CD4-positive, alpha-beta T cell treated with Interleukin-1 beta for 1 hour (primary cell): ENCODE measurements around the gene GMEB2.
"Not testable (repeated sequence)": the region's sequence is repeated elsewhere in the genome, so short reads cannot be mapped to it uniquely, and the experiment has no call there.

Source experiments
- DNase-seq, 2 donors: peaks; one replicate each; pipeline ENCODE4 v3.0.0-alpha.2; 2020 to 2022

The GMEB2 gene

GRCh38 chr20:63657260-63657936 lies 30.5 kb upstream of the GMEB2 start:
- no peak for DNase-seq

DNA sequence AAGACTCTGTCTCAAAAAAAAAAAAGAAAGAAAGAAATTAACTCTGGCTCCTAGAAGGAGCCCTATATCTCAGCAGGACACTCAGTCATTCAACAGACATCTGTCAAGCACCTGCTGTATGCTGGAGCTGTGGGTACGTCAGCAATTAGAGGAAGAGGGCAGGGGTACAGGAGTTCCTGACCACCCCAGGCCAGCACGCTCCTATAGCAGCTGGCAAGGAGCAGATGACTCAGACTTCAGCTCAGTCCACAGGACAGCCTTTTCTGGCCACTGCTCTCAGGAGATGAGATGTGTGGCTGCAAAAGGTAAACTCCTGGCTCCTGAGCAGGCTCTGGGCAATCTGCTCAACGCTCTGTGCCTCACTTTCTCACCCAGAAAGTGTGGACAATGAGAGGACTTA lies 29.6 kb upstream of the GMEB2 start:
- DNase-seq: no peak

GRCh38 chr20:63655249-63655648 lies 28.3 kb upstream of the GMEB2 start:
- DNase-seq: no peak

DNA sequence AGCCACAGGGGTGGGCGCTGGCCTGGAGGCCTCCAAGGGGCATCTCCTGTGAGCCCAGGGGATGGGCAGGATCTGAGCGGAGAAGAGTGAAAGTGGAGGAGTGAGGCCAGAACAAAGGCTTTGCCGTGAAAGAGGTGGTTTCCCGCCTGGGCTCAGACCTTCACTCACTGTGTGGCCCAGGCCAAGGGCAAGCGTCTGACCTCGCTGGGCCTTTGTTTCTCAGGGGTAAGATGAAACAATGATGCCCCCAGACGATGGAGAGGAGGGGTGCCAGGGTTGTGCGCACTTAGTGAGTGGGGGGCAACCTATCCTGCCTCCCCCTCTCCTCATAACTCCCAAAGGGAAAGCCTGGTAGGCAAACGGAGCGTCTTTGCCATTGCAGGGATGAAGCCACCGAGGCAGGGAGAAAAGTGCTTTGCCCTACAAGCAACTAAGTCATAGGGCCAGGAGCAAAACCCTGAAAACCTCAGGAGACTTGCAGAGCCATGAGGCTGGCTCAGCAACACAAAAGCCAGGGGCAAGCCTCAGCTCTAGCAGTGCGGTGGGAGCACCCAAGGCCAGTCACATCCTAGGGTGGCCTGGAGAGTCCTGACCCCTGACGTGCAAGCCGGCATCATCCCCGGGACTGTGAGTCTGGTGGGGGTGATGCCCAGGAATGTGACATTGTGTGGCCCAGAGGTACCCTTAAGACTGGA lies 27.2 kb upstream of the GMEB2 start:
- no peak for DNase-seq

- DNase-seq: peak; percentile 70 to 74
These were observed 26.4 kb upstream of the GMEB2 start, which contains the start of gene STMN3 for GRCh38 chr20:63653041-63653973. STMN3 (minus strand) TSS chr20:63653424; CDS start chr20:63653345, 79 bp downstream.

- DNase-seq: peak; percentile 38 to 49
These were observed 25.5 kb upstream of the GMEB2 start for GRCh38 chr20:63652192-63652980.

DNA sequence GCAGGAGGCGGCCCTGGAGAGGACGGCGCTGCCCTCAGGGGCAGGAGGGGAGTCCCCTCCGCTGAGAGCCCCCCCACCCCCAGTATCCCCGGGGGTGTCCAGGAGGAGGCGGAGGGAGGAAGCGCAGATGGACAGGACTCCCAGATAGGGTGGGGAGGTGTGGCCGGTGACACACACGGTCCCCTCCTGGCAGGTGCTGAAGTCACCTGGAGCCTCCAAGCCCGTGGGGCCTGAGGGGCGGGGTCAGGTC lies 25.0 kb upstream of the GMEB2 start:
- no peak for DNase-seq

GRCh38 chr20:63650486-63650885 lies 23.6 kb upstream of the GMEB2 start:
- DNase-seq: not testable (repeated sequence)

DNA sequence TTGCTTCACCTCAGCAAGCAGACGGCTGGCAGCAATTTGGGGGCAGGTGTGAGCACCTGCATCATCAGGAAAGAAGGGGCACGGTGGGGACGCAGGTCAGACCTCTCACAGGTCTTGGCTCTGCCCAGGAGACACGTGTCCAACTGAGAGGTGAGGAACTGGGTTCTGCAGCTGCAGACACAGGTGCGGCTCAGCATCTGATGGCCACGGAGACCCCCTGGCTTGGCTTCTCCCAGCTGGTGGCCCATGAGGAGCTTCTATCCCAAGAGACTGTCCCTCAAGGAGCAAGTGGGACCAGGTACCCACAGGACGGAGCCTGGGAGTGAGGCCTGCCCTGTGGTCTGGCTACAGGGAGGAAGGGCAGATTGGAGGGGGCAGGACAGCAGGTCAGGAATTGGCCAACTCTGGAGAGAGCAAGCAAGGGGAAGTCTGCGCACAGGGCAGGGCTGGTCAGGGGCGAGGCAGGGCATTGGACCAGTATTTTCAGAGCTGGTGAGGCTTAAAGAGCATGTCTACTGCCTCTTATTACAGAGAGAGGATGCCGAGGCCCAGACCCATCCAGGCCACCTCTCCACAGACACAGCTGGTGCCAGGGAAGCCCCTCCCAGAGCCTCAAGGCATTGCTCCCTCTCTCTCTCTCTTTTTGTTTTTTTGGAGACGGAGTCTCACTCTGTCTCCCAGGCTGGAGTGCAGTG lies 22.1 kb upstream of the GMEB2 start:
- DNase-seq: no peak

- no peak for DNase-seq
These were observed 21.3 kb upstream of the GMEB2 start for GRCh38 chr20:63648190-63648589.

DNA sequence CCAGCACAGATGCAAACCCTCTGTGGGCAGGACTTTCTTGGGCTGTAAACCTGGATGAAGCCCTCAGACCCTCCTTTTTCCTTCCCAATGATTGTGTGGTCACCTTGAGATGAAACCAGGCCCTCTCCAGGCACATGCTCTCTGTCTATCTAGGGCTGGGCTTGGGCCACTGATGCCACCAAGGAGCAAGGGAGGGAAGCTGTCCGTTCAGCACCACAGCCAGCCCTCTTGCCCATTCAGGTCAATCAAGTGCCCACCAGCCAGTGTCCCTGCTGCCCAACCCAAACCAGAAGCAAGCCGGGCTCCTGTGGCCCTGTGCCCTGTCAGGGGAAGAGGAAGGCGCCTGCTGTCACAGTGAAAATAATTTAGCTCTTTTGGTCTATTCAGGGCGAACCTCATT lies 18.3 kb upstream of the GMEB2 start:
- no peak for DNase-seq

GRCh38 chr20:63643946-63644345 lies 17.0 kb upstream of the GMEB2 start:
- DNase-seq: no peak

DNA sequence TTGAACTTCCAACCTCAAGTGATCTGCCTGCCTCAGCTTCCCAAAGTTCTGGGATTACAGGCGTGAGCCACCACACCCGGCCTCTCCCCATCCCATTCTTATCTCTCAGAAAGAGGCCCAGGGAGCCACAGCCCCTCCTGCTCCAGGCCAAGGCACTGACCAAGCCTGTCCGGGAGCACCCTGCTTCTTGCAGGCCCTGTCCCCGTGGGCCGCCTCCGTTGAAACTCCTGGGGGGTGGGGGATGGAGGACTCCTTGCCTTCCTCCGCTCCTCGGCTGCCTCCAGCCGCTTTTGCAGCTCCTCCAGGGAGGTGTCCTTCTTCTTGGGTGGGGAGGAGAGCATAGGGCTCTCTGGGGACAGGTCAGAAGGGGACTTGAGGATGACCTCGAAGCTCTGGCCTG lies 16.6 kb upstream of the GMEB2 start:
- DNase-seq: no peak

DNA sequence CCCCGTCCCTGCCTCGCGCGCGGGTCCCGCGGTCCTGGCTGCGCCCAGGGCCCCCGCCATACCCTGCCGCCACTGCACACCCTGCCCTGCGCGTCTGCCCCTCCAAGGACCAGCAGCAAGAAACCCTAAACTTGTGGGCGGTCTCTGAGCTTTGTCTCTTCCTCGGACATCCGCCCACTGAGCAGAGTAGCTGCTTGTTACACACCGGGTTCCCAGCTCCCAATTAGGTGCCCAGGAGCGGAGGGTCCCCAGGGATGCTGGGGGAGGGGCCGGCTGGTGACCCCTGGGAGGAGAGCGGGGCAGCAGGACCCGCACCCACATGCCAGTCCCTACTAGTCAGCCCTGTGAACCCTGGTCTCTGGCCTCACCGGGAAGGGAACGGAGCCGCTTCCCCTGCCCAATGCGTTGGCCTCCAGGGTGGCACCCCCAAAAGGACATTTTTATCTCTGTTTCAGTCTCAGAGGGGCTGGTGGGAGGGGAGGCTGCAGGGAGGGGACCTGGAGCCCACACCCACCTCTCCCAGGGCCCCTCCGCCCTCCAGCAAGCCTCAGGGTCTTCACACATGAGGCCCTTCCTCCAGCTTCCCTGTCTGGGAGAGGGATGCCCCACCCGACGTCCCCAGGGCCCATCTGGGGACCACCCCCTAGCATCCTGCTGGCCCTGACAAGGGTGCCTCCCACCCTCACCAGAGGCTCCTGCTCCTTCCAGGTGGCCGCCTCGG lies 15.8 kb upstream of the GMEB2 start:
- DNase-seq: no peak

DNA sequence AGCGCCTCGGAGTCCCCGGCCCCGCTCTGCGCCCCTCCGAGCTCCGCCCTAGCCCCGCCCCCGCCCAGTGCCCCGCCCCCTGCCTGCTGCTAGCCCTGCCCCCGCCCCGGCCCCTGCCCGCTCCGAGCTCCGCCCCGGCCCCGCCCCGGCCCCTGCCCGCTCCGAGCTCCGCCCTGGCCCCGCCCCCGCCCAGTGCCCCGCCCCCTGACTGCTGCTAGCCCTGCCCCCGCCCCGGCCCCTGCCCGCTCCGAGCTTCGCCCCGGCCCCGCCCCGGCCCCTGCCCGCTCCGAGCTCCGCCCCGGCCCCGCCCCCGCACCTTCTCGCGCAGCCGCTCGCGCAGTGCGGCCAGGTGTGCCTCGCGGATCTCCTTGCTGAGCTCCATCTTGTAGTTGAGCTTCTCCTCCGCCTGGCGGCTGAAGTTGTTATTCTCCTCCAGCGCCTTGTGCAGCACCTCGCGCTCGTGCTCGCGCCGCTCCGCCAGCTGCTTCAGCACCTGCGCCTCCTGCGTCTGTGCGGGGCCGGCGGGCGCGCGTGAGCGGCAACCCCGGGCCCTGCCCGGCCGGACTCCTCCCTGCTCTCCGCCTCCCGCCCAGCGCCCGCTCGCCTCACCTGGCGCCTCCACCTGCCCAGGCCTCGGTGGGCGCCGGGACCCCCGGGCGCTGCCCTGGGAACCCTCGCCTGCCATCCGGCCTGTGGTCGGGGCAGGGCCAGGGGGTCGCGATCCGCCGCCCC lies 15.1 kb upstream of the GMEB2 start:
- DNase-seq: peak; percentile 97

GRCh38 chr20:63641146-63641791 lies 14.4 kb upstream of the GMEB2 start:
- DNase-seq: peak; percentile 59 to 60

DNA sequence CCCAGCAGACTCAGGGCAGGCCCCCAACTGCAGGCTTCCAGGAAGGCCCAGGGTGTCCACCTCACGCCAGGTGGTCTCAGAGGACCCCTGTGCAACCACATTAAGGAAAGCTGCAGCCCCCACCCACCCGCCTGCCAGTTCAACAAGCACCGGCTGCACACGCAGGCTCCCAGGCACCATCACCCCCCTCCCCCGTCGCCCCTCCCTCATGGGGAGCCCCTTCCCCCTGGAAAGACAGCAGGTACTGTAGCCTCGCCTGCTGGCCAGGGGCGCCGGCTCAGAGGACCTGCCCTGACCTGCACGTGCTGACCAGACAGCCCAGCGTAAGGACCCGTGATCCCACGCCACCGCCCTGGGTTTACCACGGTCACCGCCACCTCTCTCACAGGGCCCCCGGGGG lies 13.8 kb upstream of the GMEB2 start:
- not testable (repeated sequence) for DNase-seq

GRCh38 chr20:63640086-63640485 lies 13.2 kb upstream of the GMEB2 start:
- no peak for DNase-seq

DNA sequence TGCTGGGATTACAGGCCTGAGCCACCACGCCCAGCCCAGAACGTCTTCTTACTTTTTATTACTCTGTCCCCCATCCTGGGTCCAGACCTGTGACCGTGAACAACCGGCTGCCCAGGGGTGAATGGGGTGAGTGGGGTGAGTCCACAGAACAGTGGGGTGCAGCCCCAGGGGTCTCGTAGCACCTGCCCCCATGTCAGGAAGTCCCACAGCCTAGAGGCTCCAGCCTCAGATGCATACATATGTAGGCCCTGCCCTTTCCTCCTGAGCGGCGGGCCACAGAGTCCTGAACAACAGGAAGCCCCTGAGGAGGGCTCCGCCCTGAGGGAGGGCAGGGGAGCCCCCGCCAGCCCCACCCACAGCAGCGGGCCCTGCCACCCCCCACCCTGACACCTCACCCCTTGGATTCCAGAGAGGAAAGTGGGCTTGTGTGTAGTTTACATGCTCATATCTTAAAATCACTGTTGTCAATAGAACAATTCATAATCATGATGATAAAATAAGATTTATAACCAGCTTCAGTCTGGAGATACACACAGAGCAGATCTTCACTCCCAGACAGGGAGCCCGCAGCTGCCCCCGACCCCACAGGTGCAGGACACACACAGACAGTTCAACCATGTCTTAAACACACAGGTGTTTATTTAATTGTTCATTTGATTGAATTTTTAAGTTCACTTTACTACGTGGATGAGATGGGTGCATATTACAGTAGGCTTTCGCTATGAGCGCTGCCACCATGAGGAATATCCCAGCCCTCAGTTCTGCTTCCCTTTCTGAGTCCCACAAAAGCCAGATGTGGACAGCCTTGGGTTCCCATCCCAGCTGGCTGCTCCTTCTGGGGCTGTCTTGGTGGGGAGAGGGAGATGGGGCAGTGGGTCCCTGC lies 12.4 kb upstream of the GMEB2 start:
- peak; percentile 73 to 85 for DNase-seq
